H1 (cell line): Measurements from ENCODE around the gene ARHGEF12. TPM values are rescaled to one million over a fixed set of nuclear protein-coding genes. Genes with fewer than 3 reads are reported as not detected.

Experiments used
- ATF3 ChIP-seq: IDR thresholded peaks from 2 replicates; pipeline ENCODE4 v1.6.1; 2011; ENCODE audit warnings: low read depth, mild to moderate bottlenecking, low read length; ENCODE audit not compliant: insufficient read depth
- CTBP2 ChIP-seq: IDR thresholded peaks from 2 replicates; pipeline ENCODE4 v1.7.0; 2011; ENCODE audit warnings: borderline replicate concordance, mild to moderate bottlenecking, moderate library complexity, mixed read lengths, low read length; ENCODE audit not compliant: insufficient read depth, insufficient read length
- GTF2F1 ChIP-seq: IDR thresholded peaks from 2 replicates; pipeline ENCODE4 v1.6.1; 2012; ENCODE audit warnings: low read depth, low read length, improper control_type of control experiment, borderline replicate concordance
- JUN ChIP-seq: IDR thresholded peaks from 2 replicates; pipeline ENCODE4 v1.6.1; 2011; ENCODE audit warnings: low read depth, mild to moderate bottlenecking, improper control_type of control experiment, low read length
- POU5F1 ChIP-seq: IDR thresholded peaks from 2 replicates; pipeline ENCODE4 v1.6.1; 2011; ENCODE audit warnings: low read depth, mild to moderate bottlenecking, low read length, moderate library complexity
- SIN3A ChIP-seq, 2 experiments: IDR thresholded peaks in 1 of 2; conservative IDR thresholded peaks in 1 of 2; 2 replicates each; pipeline ENCODE4 v1.6.1; 2011 to 2012; ENCODE audit warnings: low read length in 2 of 2, improper control_type of control experiment in 1 of 2, low read depth in 1 of 2, mild to moderate bottlenecking in 1 of 2
- SIX5 ChIP-seq: IDR thresholded peaks from 2 replicates; pipeline ENCODE4 v1.6.1; 2011; ENCODE audit warnings: mild to moderate bottlenecking, low read depth, low read length
- polyA plus RNA-seq, 7 experiments: library from polyadenylated mRNA; depleted of rRNA in 3 of 7; stranded (reverse) in 5 of 7; unstranded in 2 of 7; fragments of >200 nt in 5 of 7; fragments of 200-250 nt in 2 of 7; gene quantifications; 1 replicate in 5 of 7; 2 replicates in 1 of 7; 4 replicates in 1 of 7; pipeline versions ENCODE4 v1.2.1 to v1.2.3, GENCODE V29; 2011 to 2013; ENCODE audit warnings: missing spikeins in 2 of 7, mixed read lengths in 2 of 7
- total RNA-seq: library from RNA; stranded (reverse); fragmentation: NEBNext Ultra II Directional; extraction: Animal tissue kit (Norgen Biotek cat#: 25700); gene quantifications from 2 replicates; pipeline ENCODE4 v1.2.1, GENCODE V29; 2021

The ARHGEF12 gene
- total and polyA plus RNA-seq, 2 of the 8 experiments (the other 6 are each of a cell fraction or from before 2014, with no cell fraction given), result 5.1 to 33.7 TPM

- TF ChIP-seq SIX5 (no peak), POU5F1 (no peak), ATF3 (no peak), GTF2F1 (no peak), CTBP2 (no peak), JUN (no peak), SIN3A (conservative IDR thresholded peaks at IDR 0.05 in 1 of 2, IDR thresholded peaks at IDR 0.05 in 1 of 2; ENCODE audit: low read depth in 1 of 2, low read length in 2 of 2) (no peak)
Measured at GRCh38 chr11:120378474-120378873, 42.3 kb downstream of the ARHGEF12 start (continued).
